WTC11 (cell line): ENCODE results near the gene RTF2. TPM values are rescaled to one million over a fixed set of nuclear protein-coding genes. Genes with fewer than 3 reads are reported as not detected.

Experiments used
- ATAC-seq: fragments of 200-7000 bp; cut with Tn5 transposase; 2 replicates; pipeline ENCODE4 v1.10.0; 2021; ENCODE audit warnings: mild to moderate bottlenecking, moderate library complexity
- CTCF ChIA-PET: fragments of 300-600 bp; sonication (Branson Sonifier 250); formaldehyde crosslinking; loops from one replicate; lab custom pipeline; 2021; ENCODE audit warnings: antibody characterized with exemption; lab: Charles Lee
- POLR2A ChIA-PET: fragments of 350-600 bp; sonication (Branson Sonifier 250); formaldehyde crosslinking; loops from one replicate; lab custom pipeline; 2021; ENCODE audit warnings: antibody characterized with exemption; lab: Charles Lee
- DNase-seq: peaks from one replicate; pipeline ENCODE4 v3.0.0; 2021; ENCODE audit warnings: low spot score
- H3K27ac Mint-ChIP-seq: 2 replicates; pipeline ENCODE4 v1.8.0; 2021; ENCODE audit warnings: mixed read lengths
- H3K27me3 Mint-ChIP-seq: 2 replicates; pipeline ENCODE4 v1.8.0; 2021; ENCODE audit warnings: low read depth, mild to moderate bottlenecking, moderate library complexity, mixed read lengths
- H3K36me3 Mint-ChIP-seq: 2 replicates; pipeline ENCODE4 v1.8.0; 2021; ENCODE audit warnings: mixed read lengths
- H3K4me1 Mint-ChIP-seq: 2 replicates; pipeline ENCODE4 v1.8.0; 2022; ENCODE audit warnings: mixed read lengths
- H3K4me3 Mint-ChIP-seq: 2 replicates; pipeline ENCODE4 v1.8.0; 2021; ENCODE audit warnings: mild to moderate bottlenecking, moderate library complexity, mixed read lengths
- H3K9me3 Mint-ChIP-seq: 2 replicates; pipeline ENCODE4 v1.8.0; 2021; ENCODE audit warnings: mixed read lengths
- ATF2 ChIP-seq: sonication (generic); formaldehyde crosslinking; IDR thresholded peaks from 2 replicates; pipeline ENCODE4 v1.8.1; 2022; ENCODE audit warnings: low read depth, missing genetic modification reagents, borderline replicate concordance
- CBFB ChIP-seq: sonication (generic); formaldehyde crosslinking; IDR thresholded peaks from 2 replicates; pipeline ENCODE4 v1.8.1; 2022; ENCODE audit warnings: mild to moderate bottlenecking, low read depth, missing genetic modification reagents
- E2F5 ChIP-seq: sonication (generic); formaldehyde crosslinking; IDR thresholded peaks from 2 replicates; pipeline ENCODE4 v1.8.1; 2022; ENCODE audit warnings: mild to moderate bottlenecking, moderate library complexity, missing genetic modification reagents
- ELF4 ChIP-seq: sonication (generic); formaldehyde crosslinking; IDR thresholded peaks from 2 replicates; pipeline ENCODE4 v1.8.1; 2022; ENCODE audit warnings: low read depth, mild to moderate bottlenecking, moderate library complexity, missing genetic modification reagents
- MYBL2 ChIP-seq: sonication (generic); formaldehyde crosslinking; IDR thresholded peaks from 2 replicates; pipeline ENCODE4 v1.8.1; 2023; ENCODE audit warnings: mild to moderate bottlenecking, moderate library complexity, missing genetic modification reagents
- NFE2L1 ChIP-seq: sonication (generic); formaldehyde crosslinking; IDR thresholded peaks from 2 replicates; pipeline ENCODE4 v1.8.1; 2023; ENCODE audit warnings: missing genetic modification reagents
- NR1H2 ChIP-seq: sonication (generic); formaldehyde crosslinking; IDR thresholded peaks from 2 replicates; pipeline ENCODE4 v1.9.0; 2021; ENCODE audit warnings: mild to moderate bottlenecking, moderate library complexity, missing genetic modification reagents
- OVOL2 ChIP-seq: fragments of 250-450 bp; sonication (Bioruptor Pico); IDR thresholded peaks from 2 replicates; pipeline ENCODE4 v1.9.0; 2021; ENCODE audit warnings: mild to moderate bottlenecking, borderline replicate concordance
- PRDM15 ChIP-seq: sonication (generic); formaldehyde crosslinking; IDR thresholded peaks from 2 replicates; pipeline ENCODE4 v1.8.0; 2022; ENCODE audit warnings: missing genetic modification reagents
- RELA ChIP-seq: sonication (generic); formaldehyde crosslinking; IDR thresholded peaks from 2 replicates; pipeline ENCODE4 v1.8.1; 2022; ENCODE audit warnings: missing genetic modification reagents, mild to moderate bottlenecking, borderline replicate concordance
- SOX15 ChIP-seq: fragments of 250-450 bp; sonication (Bioruptor Pico); IDR thresholded peaks from 2 replicates; pipeline ENCODE4 v1.9.0; 2021; ENCODE audit warnings: mild to moderate bottlenecking
- SP1 ChIP-seq: sonication (generic); formaldehyde crosslinking; conservative IDR thresholded peaks from 2 replicates; pipeline ENCODE4 v1.8.1; 2022; ENCODE audit warnings: missing genetic modification reagents
- USF1 ChIP-seq: sonication (generic); formaldehyde crosslinking; IDR thresholded peaks from 2 replicates; pipeline ENCODE4 v1.8.0; 2022; ENCODE audit warnings: mild to moderate bottlenecking, missing genetic modification reagents
- ZMAT4 ChIP-seq: fragments of 250-450 bp; sonication (Bioruptor Pico); IDR thresholded peaks from 2 replicates; pipeline ENCODE4 v1.9.0; 2021; ENCODE audit warnings: mild to moderate bottlenecking
- ZNF121 ChIP-seq: sonication (generic); formaldehyde crosslinking; IDR thresholded peaks from 2 replicates; pipeline ENCODE4 v1.8.0; 2023; ENCODE audit warnings: missing genetic modification reagents
- ZNF138 ChIP-seq: sonication (generic); formaldehyde crosslinking; conservative IDR thresholded peaks from 2 replicates; pipeline ENCODE4 v1.8.1; 2022; ENCODE audit warnings: mild to moderate bottlenecking, moderate library complexity, missing genetic modification reagents
- ZNF416 ChIP-seq: fragments of 250-450 bp; sonication (Bioruptor Pico); IDR thresholded peaks from 2 replicates; pipeline ENCODE4 v1.9.0; 2021; ENCODE audit warnings: mild to moderate bottlenecking, inconsistent platforms
- ZNF423 ChIP-seq: fragments of 250-450 bp; sonication (Bioruptor Pico); IDR thresholded peaks from 2 replicates; pipeline ENCODE4 v2.1.2; 2022; ENCODE audit warnings: mild to moderate bottlenecking, moderate library complexity
- ZNF512 ChIP-seq: sonication (generic); formaldehyde crosslinking; IDR thresholded peaks from 2 replicates; pipeline ENCODE4 v1.8.1; 2022; ENCODE audit warnings: missing genetic modification reagents, borderline replicate concordance
- ZNF532 ChIP-seq: fragments of 250-450 bp; sonication (Bioruptor Pico); IDR thresholded peaks from 2 replicates; pipeline ENCODE4 v1.9.0; 2021; ENCODE audit warnings: mild to moderate bottlenecking, borderline replicate concordance
- total RNA-seq: library from RNA; stranded (reverse); gene quantifications from 3 replicates; pipeline ENCODE4 v1.2.3, GENCODE V29; 2021

The RTF2 gene
- total RNA-seq, 1 experiment from 2014 or later, result 46.3 TPM

GRCh38 chr20:56465997-56466396, 2.4 kb upstream of the RTF2 start:
- TF ChIP-seq CBFB (CRISPR knock-in tag) (no peak), E2F5 (CRISPR knock-in tag) (no peak), ZNF121 (CRISPR knock-in tag) (no peak), ZMAT4 (no peak)
- CTCF ChIA-PET, result no interaction called here
- no peak overlapping the region for H3K27ac Mint-ChIP-seq
- no peak for ATAC-seq
- DNase-seq, result no peak
- no peak overlapping the region for H3K4me3 Mint-ChIP-seq
- no peaks in the 10 kb centered on the region for H3K9me3 Mint-ChIP-seq
- POLR2A ChIA-PET, result no interaction called here
- no peaks in the 10 kb centered on the region for H3K36me3 Mint-ChIP-seq
- peaks cover 10% of the 10 kb centered on the region for H3K4me1 Mint-ChIP-seq
- H3K27me3 Mint-ChIP-seq, result peaks cover 10% of the 10 kb centered on the region

GRCh38 chr20:56467968-56468315, 485 bp upstream of the RTF2 start:
- no peak for DNase-seq
- Mint-ChIP-seq H3K27me3 (peaks cover 10% of the 10 kb centered on the region), H3K4me1 (peaks cover 10% of the 10 kb centered on the region), H3K4me3 (peak overlapping the region; percentile 99), H3K9me3 (no peaks in the 10 kb centered on the region), H3K27ac (no peak overlapping the region), H3K36me3 (no peaks in the 10 kb centered on the region)
- ChIA-PET CTCF (no interaction called here), POLR2A (interaction anchor here (1.0 kb wide), 1 partner anchor 76 kb away, joined by 5 read pairs; the partner anchor contains the start of genes AURKA and CSTF1)
- TF ChIP-seq ZNF512 (CRISPR knock-in tag), result no peak
- no peak for ATAC-seq

- Mint-ChIP-seq H3K27me3 (peaks cover 6% of the 10 kb centered on the region), H3K36me3 (peaks cover 6% of the 10 kb centered on the region; the same call in 1 of the 2 replicates), H3K4me1 (peaks cover 10% of the 10 kb centered on the region), H3K9me3 (no peaks in the 10 kb centered on the region), H3K27ac (peak overlapping the region; percentile 79; the same call in 1 of the 2 replicates), H3K4me3 (peak overlapping the region; percentile 99)
- DNase-seq (no peak), ATAC-seq (no peak)
- POLR2A ChIA-PET, result interaction anchor here (1.0 kb wide), 1 partner anchor 77 kb away, joined by 5 read pairs; the partner anchor contains the start of genes AURKA and CSTF1
- CTCF ChIA-PET, result no interaction called here
- TF ChIP-seq ATF2 (CRISPR knock-in tag), result no peak
- no peak for TF ChIP-seq ZNF532 (CRISPR knock-in tag)
- TF ChIP-seq NFE2L1 (CRISPR knock-in tag), result no peak
- TF ChIP-seq SOX15, result no peak
- TF ChIP-seq ZNF416, result no peak
- TF ChIP-seq PRDM15, result no peak
- no peak for TF ChIP-seq ELF4 (CRISPR knock-in tag)
- TF ChIP-seq ZNF138 (CRISPR knock-in tag), result no peak
- TF ChIP-seq RELA (CRISPR knock-in tag), result no peak
- no peak for TF ChIP-seq SP1 (CRISPR knock-in tag)
- no peak for TF ChIP-seq MYBL2
- no peak for TF ChIP-seq NR1H2
- no peak for TF ChIP-seq OVOL2 (CRISPR knock-in tag)
- TF ChIP-seq ZNF423 (CRISPR knock-in tag), result no peak
- no peak for TF ChIP-seq USF1 (CRISPR knock-in tag)
Measured at GRCh38 chr20:56469077-56469449, 636 bp downstream of the RTF2 start.
